HEK293 (cell line): ENCODE data around the gene MYLK.

Source experiments
- GLI4 ChIP-seq: fragments of 450-650 bp; formaldehyde crosslinking; IDR thresholded peaks from 2 replicates; pipeline ENCODE4 v1.5.1; 2016; ENCODE audit warnings: missing biosample characterization, missing genetic modification characterization
- GLIS1 ChIP-seq: fragments of 450-650 bp; formaldehyde crosslinking; IDR thresholded peaks from 2 replicates; pipeline ENCODE4 v1.5.1; 2016; ENCODE audit warnings: missing biosample characterization, missing genetic modification characterization
- KLF8 ChIP-seq: fragments of 450-650 bp; formaldehyde crosslinking; IDR thresholded peaks from 2 replicates; pipeline ENCODE4 v1.5.1; 2016; ENCODE audit warnings: missing biosample characterization, missing genetic modification characterization
- KLF9 ChIP-seq: fragments of 450-650 bp; formaldehyde crosslinking; IDR thresholded peaks from 2 replicates; pipeline ENCODE4 v1.5.1; 2016; ENCODE audit warnings: missing biosample characterization, missing genetic modification characterization, low read depth
- MYNN ChIP-seq: fragments of 450-650 bp; formaldehyde crosslinking; IDR thresholded peaks from 2 replicates; pipeline ENCODE4 v1.5.1; 2016; ENCODE audit warnings: missing biosample characterization, missing genetic modification characterization, borderline replicate concordance
- YY2 ChIP-seq: fragments of 450-650 bp; formaldehyde crosslinking; IDR thresholded peaks from 2 replicates; pipeline ENCODE4 v1.5.1; 2016; ENCODE audit warnings: missing biosample characterization, missing genetic modification characterization
- ZBTB1 ChIP-seq: fragments of 450-650 bp; formaldehyde crosslinking; IDR thresholded peaks from 2 replicates; pipeline ENCODE4 v1.5.1; 2016; ENCODE audit warnings: missing biosample characterization, missing genetic modification characterization
- ZFHX2 ChIP-seq: fragments of 450-650 bp; formaldehyde crosslinking; conservative IDR thresholded peaks from 2 replicates; pipeline ENCODE4 v1.5.1; 2016; ENCODE audit warnings: missing biosample characterization, missing genetic modification characterization
- ZIC2 ChIP-seq: fragments of 450-650 bp; formaldehyde crosslinking; IDR thresholded peaks from 2 replicates; pipeline ENCODE4 v1.5.1; 2016; ENCODE audit warnings: missing biosample characterization, missing genetic modification characterization
- ZNF112 ChIP-seq: fragments of 450-650 bp; formaldehyde crosslinking; IDR thresholded peaks from 2 replicates; pipeline ENCODE4 v1.5.0; 2017; ENCODE audit warnings: missing biosample characterization, missing genetic modification characterization
- ZNF211 ChIP-seq: fragments of 450-650 bp; formaldehyde crosslinking; IDR thresholded peaks from 2 replicates; pipeline ENCODE4 v1.5.1; 2016; ENCODE audit warnings: low read depth, missing biosample characterization, missing genetic modification characterization
- ZNF221 ChIP-seq: fragments of 450-650 bp; formaldehyde crosslinking; IDR thresholded peaks from 2 replicates; pipeline ENCODE4 v1.5.1; 2017; ENCODE audit warnings: missing biosample characterization, missing genetic modification characterization, borderline replicate concordance
- ZNF324 ChIP-seq: fragments of 450-650 bp; formaldehyde crosslinking; IDR thresholded peaks from 2 replicates; pipeline ENCODE4 v1.5.1; 2016; ENCODE audit warnings: missing biosample characterization, missing genetic modification characterization
- ZNF335 ChIP-seq: fragments of 450-650 bp; formaldehyde crosslinking; conservative IDR thresholded peaks from 2 replicates; pipeline ENCODE4 v1.5.1; 2016; ENCODE audit warnings: missing biosample characterization, missing genetic modification characterization
- ZNF416 ChIP-seq: fragments of 450-650 bp; formaldehyde crosslinking; IDR thresholded peaks from 2 replicates; pipeline ENCODE4 v1.5.1; 2016; ENCODE audit warnings: missing biosample characterization, missing genetic modification characterization
- ZNF571 ChIP-seq: fragments of 450-650 bp; formaldehyde crosslinking; IDR thresholded peaks from 2 replicates; pipeline ENCODE4 v1.5.0; 2017; ENCODE audit warnings: missing biosample characterization, missing genetic modification characterization
- ZNF596 ChIP-seq: fragments of 450-650 bp; IDR thresholded peaks from 2 replicates; pipeline ENCODE4 v1.5.0; 2018; ENCODE audit warnings: missing biosample characterization, mild to moderate bottlenecking, missing genetic modification characterization, moderate library complexity
- ZNF623 ChIP-seq: fragments of 450-650 bp; formaldehyde crosslinking; IDR thresholded peaks from 2 replicates; pipeline ENCODE4 v1.5.1; 2016; ENCODE audit warnings: missing biosample characterization, missing genetic modification characterization
- ZNF677 ChIP-seq: fragments of 450-650 bp; IDR thresholded peaks from 2 replicates; pipeline ENCODE4 v1.5.0; 2018; ENCODE audit warnings: missing biosample characterization, mild to moderate bottlenecking, missing genetic modification characterization, moderate library complexity
- ZNF837 ChIP-seq: fragments of 450-650 bp; formaldehyde crosslinking; IDR thresholded peaks from 2 replicates; pipeline ENCODE4 v1.5.1; 2016; ENCODE audit warnings: missing biosample characterization, missing genetic modification characterization
- ZSCAN16 ChIP-seq: fragments of 450-650 bp; formaldehyde crosslinking; IDR thresholded peaks from 2 replicates; pipeline ENCODE4 v1.5.1; 2016; ENCODE audit warnings: missing biosample characterization, missing genetic modification characterization
- TF ChIP-seq, protein P1 (sequence below): fragments of 450-650 bp; formaldehyde crosslinking; IDR thresholded peaks from 2 replicates; pipeline ENCODE4 v1.5.1; 2016; ENCODE audit warnings: missing biosample characterization, missing genetic modification characterization
- TF ChIP-seq, protein P2 (sequence below): fragments of 450-650 bp; formaldehyde crosslinking; optimal IDR thresholded peaks from 2 replicates; pipeline ENCODE3; 2016; ENCODE audit warnings: missing biosample characterization, mild to moderate bottlenecking, missing genetic modification characterization
- TF ChIP-seq, protein P3 (sequence below): fragments of 450-650 bp; formaldehyde crosslinking; IDR thresholded peaks from 2 replicates; pipeline ENCODE4 v1.5.1; 2017; ENCODE audit warnings: missing biosample characterization, missing genetic modification characterization
- TF ChIP-seq, protein P4 (sequence below): fragments of 450-650 bp; formaldehyde crosslinking; IDR thresholded peaks from 2 replicates; pipeline ENCODE4 v1.5.1; 2017; ENCODE audit warnings: missing biosample characterization, missing genetic modification characterization
- TF ChIP-seq, protein P5 (sequence below): fragments of 450-650 bp; formaldehyde crosslinking; IDR thresholded peaks from 2 replicates; pipeline ENCODE4 v1.5.1; 2016; ENCODE audit warnings: missing biosample characterization, missing genetic modification characterization
- TF ChIP-seq, protein P6 (sequence below): fragments of 450-650 bp; formaldehyde crosslinking; IDR thresholded peaks from 2 replicates; pipeline ENCODE4 v1.5.1; 2016; ENCODE audit warnings: missing biosample characterization, missing genetic modification characterization
- TF ChIP-seq, protein P7 (sequence below): fragments of 450-650 bp; formaldehyde crosslinking; IDR thresholded peaks from 2 replicates; pipeline ENCODE4 v1.5.1; 2017; ENCODE audit warnings: missing biosample characterization, missing genetic modification characterization

Gene MYLK

DNA sequence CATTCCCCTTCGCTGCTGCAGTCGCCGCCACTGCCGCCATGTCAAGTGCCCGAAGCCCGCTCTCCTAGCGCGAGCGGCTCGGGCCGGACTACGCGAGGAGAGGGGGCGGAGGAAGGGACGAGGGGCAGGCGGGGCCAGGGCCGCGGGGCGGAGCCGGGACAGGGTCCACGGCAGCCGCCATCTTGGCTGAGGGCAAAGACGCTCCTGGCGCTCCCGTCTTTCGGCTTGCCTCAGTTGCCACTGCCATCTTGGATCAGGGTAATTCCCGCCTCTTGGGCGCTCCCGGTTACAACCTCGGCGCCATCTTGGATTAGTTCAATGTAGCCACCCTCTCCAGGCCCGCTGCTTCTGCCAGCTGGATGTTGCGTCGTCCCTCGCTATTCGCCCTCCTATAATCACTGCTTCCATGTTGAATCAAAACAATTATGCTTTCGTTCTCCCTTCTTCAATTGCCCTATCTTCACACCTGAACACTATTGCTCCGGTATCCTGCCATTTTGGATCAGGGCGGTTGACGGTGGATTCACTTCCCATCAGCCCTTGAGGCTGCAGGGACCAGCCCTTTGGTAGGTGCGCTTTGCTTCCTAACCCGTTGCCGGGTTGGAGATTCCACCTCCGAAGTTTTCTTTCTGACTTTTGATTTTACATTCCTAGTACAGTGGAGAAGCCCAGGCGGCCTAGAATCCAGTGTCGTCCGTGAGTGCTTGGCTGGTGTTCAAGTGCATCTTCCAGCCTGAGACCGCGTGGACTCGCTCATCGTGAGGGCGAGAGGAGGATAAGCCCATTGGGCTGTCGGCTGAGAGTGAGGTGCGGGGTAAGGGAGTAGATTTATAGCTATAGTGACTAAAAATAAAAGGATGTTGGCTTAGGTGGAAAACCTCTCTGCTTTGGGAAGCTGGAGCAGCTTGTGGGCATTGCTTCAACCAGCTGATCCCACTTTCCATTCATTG lies 298.9 kb downstream of the MYLK start, which contains the start of gene HACD2 (continued):
- TF ChIP-seq, protein P1, sequence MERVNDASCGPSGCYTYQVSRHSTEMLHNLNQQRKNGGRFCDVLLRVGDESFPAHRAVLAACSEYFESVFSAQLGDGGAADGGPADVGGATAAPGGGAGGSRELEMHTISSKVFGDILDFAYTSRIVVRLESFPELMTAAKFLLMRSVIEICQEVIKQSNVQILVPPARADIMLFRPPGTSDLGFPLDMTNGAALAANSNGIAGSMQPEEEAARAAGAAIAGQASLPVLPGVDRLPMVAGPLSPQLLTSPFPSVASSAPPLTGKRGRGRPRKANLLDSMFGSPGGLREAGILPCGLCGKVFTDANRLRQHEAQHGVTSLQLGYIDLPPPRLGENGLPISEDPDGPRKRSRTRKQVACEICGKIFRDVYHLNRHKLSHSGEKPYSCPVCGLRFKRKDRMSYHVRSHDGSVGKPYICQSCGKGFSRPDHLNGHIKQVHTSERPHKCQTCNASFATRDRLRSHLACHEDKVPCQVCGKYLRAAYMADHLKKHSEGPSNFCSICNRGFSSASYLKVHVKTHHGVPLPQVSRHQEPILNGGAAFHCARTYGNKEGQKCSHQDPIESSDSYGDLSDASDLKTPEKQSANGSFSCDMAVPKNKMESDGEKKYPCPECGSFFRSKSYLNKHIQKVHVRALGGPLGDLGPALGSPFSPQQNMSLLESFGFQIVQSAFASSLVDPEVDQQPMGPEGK (tag by site-specific recombination): peak; percentile 44
- TF ChIP-seq ZNF112 (tag by site-specific recombination) (no peak), MYNN (no peak), GLIS1 (tag by site-specific recombination) (0 out of 2 replicates have a peak, but pooled peaks have one; percentile 45), ZSCAN16 (tag by site-specific recombination) (no peak), ZNF596 (no peak), ZNF211 (tag by site-specific recombination) (no peak), ZNF324 (peak; percentile 75; the same call in 1 of the 2 replicates), ZNF837 (tag by site-specific recombination) (no peak), KLF8 (peak; percentile 88), ZNF221 (tag by site-specific recombination) (no peak), ZIC2 (tag by site-specific recombination) (no peak), YY2 (tag by site-specific recombination) (peak; percentile 99), ZNF623 (no peak), ZFHX2 (0 out of 2 replicates have a peak, but pooled peaks have one; percentile 33), ZBTB1 (tag by site-specific recombination) (no peak), ZNF571 (no peak), KLF9 (tag by site-specific recombination) (no peak), ZNF677 (tag by site-specific recombination) (no peak), GLI4 (tag by site-specific recombination) (peak; percentile 51), ZNF416 (tag by site-specific recombination) (no peak), ZNF335 (peak; percentile 99)
- TF ChIP-seq, protein P2, sequence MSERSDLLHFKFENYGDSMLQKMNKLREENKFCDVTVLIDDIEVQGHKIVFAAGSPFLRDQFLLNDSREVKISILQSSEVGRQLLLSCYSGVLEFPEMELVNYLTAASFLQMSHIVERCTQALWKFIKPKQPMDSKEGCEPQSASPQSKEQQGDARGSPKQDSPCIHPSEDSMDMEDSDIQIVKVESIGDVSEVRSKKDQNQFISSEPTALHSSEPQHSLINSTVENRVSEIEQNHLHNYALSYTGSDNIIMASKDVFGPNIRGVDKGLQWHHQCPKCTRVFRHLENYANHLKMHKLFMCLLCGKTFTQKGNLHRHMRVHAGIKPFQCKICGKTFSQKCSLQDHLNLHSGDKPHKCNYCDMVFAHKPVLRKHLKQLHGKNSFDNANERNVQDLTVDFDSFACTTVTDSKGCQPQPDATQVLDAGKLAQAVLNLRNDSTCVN (tag by site-specific recombination): peak; percentile 76
- TF ChIP-seq, protein P3, sequence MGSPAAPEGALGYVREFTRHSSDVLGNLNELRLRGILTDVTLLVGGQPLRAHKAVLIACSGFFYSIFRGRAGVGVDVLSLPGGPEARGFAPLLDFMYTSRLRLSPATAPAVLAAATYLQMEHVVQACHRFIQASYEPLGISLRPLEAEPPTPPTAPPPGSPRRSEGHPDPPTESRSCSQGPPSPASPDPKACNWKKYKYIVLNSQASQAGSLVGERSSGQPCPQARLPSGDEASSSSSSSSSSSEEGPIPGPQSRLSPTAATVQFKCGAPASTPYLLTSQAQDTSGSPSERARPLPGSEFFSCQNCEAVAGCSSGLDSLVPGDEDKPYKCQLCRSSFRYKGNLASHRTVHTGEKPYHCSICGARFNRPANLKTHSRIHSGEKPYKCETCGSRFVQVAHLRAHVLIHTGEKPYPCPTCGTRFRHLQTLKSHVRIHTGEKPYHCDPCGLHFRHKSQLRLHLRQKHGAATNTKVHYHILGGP: no peak
- TF ChIP-seq, protein P4, sequence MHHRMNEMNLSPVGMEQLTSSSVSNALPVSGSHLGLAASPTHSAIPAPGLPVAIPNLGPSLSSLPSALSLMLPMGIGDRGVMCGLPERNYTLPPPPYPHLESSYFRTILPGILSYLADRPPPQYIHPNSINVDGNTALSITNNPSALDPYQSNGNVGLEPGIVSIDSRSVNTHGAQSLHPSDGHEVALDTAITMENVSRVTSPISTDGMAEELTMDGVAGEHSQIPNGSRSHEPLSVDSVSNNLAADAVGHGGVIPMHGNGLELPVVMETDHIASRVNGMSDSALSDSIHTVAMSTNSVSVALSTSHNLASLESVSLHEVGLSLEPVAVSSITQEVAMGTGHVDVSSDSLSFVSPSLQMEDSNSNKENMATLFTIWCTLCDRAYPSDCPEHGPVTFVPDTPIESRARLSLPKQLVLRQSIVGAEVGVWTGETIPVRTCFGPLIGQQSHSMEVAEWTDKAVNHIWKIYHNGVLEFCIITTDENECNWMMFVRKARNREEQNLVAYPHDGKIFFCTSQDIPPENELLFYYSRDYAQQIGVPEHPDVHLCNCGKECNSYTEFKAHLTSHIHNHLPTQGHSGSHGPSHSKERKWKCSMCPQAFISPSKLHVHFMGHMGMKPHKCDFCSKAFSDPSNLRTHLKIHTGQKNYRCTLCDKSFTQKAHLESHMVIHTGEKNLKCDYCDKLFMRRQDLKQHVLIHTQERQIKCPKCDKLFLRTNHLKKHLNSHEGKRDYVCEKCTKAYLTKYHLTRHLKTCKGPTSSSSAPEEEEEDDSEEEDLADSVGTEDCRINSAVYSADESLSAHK (tag by site-specific recombination): no peak
- TF ChIP-seq, protein P5, sequence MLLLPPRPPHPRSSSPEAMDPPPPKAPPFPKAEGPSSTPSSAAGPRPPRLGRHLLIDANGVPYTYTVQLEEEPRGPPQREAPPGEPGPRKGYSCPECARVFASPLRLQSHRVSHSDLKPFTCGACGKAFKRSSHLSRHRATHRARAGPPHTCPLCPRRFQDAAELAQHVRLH (tag by site-specific recombination): peak; percentile 97
- TF ChIP-seq, protein P6, sequence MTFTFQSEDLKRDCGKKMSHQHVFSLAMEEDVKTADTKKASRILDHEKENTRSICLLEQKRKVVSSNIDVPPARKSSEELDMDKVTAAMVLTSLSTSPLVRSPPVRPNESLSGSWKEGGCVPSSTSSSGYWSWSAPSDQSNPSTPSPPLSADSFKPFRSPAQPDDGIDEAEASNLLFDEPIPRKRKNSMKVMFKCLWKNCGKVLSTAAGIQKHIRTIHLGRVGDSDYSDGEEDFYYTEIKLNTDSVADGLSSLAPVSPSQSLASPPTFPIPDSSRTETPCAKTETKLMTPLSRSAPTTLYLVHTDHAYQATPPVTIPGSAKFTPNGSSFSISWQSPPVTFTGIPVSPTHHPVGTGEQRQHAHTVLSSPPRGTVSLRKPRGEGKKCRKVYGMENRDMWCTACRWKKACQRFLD: no peak
- TF ChIP-seq, protein P7, sequence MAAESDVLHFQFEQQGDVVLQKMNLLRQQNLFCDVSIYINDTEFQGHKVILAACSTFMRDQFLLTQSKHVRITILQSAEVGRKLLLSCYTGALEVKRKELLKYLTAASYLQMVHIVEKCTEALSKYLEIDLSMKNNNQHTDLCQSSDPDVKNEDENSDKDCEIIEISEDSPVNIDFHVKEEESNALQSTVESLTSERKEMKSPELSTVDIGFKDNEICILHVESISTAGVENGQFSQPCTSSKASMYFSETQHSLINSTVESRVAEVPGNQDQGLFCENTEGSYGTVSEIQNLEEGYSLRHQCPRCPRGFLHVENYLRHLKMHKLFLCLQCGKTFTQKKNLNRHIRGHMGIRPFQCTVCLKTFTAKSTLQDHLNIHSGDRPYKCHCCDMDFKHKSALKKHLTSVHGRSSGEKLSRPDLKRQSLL (tag by site-specific recombination): peak; percentile 60; the same call in 1 of the 2 replicates
